GM21825 (cell line): ENCODE results near the gene FHIT.

Source experiments
- ATAC-seq: cut with Tn5 transposase; IDR thresholded peaks from one replicate; pipeline ENCODE4 v1.9.1; 2021; ENCODE audit warnings: mild to moderate bottlenecking, moderate library complexity; ENCODE audit not compliant: unreplicated experiment

FHIT gene

DNA sequence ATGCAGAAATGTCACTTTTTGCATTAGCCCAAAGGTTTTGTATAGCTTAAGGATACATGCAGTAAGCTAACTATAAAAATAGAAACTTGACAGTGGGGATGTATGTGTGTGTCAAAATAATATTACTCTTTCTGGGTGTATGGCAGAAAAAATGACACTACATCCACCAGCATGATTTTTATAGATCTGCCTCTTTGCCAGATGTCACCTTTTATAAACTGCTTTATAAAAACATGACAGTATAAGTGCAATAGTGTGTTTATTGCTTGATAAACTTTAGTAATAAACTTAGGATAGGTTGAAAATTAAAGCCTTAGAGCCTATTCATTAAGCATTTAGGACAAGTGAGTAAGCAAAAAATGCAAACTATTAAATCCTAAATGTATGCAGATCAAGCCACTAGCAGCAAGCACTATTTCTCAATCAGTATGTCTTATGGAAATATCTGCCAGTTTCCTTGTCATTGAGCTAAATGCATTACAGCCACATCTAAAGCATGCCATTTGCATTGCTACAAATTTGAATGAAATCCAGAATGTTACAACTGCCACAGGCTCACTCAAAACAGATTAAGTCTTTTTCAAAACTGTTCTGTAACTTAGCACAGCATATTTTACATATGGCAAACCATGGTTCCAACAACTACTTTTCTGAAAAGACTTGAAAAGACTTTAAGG, 935.0 kb downstream of the FHIT start:
- no peak for ATAC-seq

DNA sequence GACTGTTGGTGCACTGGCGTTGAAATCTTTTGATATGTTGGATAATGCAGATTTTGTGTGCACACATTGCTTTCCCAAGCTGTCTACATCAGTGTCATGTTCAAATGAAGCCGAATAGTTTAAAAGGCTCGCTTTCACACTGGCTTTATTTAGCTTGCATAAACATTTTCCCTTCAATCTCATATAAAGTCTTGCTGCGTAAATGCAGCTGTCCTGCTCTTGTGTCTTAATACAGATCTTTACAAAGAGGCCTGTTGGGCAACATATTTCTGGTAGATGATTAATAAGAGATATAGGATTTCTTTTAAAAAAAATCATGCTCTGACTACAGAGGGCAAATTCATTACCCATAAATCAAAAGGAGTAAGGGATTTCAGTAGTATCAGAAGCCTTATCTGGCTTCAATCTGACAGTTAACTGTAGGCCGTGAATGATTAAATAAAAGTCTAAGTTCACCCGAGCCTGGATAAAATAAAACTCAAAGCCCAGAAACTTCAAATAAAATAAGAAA, 937.2 kb downstream of the FHIT start:
- ATAC-seq: no peak

DNA sequence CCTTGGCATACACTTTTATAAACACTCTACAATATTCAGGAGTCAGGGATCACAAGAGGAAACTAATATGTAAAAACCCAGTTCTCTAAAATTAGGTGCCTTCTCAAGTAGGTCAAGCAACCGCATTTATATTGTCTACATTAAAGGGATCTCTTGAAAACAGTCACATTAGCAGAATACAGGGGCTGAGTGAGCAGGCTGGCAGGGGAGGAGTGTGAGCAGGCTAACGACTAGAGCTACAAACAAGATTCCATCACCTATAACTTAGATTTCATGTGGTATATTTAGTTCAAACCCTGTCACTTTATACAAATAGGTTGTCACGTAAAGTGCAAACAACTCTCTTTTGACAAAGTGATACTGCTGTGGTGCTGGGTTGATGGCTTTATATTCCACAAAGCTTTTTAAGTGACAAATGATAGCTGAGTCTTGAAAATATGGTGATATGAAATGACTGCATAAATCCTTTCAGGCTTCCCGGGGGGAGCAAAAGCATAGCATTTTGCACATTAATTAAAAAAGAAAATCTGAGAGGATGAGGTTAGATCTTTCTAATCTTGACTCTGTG, 937.9 kb downstream of the FHIT start:
- no peak for ATAC-seq

DNA sequence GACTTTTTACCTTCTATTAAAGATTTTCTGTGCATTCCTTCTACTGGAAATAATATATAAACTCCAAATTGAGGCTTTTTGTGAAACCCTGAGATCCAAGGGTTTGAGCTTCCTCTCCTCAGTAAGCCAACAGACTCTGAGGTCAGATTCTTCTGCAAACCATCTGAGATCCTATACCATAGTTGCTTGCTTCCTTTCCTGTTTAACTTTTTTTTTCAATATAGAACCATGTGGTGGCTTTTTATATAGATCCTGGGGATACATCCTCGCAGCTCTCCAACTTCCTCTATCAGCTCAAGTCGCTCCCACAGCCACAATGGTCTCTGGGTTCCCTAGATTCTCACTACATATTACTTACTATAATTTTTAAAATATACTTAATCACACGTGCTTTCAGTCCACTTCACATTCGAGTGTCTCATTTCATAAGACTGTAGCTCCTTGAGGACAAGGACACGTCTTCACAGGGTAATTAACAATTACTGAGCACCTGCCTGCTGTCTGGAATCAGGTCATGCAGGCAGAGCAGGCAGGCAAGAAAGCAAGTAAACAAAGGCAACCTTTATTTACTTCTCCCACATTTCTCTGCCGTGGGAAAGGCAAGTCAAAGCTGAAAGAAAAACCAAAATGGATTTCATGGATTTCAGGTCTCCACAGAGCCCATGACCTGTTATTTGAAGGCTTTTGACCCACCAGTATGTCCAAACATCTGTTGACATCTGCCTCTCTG, 941.5 kb downstream of the FHIT start:
- ATAC-seq: no peak

DNA sequence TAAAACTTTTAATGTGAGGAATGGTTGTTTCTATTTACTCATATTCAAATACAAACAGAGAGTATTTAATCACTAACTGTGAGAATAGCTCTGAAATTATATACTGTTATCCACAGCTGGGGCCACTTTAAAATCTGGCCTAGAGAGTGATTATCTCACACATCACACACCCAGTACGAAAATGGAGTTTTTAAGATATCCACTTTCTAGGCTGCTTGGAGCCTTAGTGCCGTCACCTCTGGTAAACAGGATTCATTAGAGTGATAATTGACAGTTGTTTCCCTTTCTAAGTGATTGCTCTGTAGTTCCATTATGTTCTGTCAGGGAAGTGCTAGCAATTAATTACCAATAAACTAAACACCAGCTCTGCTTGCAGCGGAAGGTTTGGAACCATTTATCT, 942.4 kb downstream of the FHIT start:
- no peak for ATAC-seq

DNA sequence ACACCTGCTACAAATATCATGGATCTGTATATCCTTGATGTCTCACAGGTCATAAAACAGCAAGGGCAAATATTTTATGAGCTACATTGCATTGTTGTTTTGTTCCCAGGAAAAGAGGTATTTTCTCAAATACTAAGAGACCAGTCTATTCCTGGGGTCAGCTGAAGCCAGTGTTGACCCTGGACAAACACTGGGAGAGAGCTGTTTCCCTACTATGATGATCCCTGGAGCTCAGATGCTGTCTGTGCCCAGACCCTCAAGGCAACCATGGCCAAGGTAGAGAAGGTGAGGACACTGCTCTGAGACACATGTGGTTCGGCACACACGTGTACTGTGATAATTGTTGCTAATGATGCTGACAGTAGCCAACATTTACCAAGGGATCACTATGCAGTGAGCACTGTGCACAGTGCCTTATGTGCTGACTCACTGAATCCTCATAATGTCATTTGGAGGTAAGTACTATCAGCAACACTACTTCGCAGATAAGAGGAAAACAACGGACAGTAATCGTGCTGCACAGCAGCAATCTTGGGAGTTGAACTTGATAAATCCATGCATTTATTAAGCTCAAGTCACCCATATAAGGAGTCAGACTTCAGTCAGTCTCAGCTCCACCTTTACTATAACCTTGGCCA, 943.6 kb downstream of the FHIT start:
- ATAC-seq: no peak

DNA sequence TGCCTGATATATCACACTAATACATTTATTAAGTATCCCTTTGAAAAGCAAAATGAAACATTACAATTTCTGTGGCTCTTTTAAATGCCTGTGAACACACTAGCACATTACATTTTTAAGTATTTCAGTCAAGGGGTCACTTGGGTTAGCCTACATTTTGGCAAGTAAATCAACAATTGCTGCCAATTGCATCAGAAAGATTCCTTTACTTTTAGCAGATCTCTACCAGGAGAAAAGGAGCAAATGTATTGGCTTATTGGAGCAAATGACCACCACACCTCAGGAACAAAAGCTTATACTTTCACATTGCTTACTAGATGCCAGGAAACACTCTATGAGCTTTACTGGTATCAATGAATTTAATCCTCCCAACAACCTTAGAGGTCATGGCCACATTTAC, 947.1 kb downstream of the FHIT start:
- ATAC-seq: no peak

DNA sequence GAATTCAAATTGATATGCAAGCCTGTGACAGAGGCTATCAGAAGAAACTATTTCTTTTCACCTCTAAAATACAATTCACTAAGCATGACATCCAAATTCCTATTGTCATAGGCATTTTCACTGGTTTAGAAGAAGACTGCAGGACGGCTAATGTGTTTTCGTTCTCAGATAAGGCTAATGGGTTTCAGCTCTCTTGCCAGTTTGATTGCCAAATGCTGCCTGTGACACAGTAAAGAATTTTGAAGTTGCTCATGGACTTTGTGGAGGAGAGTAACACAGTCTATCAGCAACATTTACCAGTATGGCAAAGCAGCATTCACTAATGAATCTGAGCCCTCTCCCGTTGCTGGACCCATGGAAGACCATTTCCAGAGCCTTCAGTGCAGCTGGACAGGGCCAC, 948.1 kb downstream of the FHIT start:
- no peak for ATAC-seq

DNA sequence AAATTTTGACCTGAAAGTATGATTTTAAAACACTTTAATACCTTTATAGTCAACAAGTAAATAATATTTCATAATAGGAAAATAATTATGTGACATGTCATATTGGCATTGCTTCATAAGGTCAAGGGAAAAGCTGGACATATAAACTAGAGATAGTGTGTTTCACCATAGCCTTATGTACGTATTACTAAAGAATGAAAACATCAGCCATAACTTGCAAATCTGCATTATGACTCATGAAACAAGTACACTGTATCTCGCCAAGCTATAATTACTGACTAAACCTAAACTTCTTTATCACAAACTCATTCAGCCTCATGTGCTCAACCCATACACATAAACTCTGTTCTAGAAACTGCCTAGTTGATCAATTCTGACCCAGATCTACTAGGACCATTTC, 950.1 kb downstream of the FHIT start:
- no peak for ATAC-seq

DNA sequence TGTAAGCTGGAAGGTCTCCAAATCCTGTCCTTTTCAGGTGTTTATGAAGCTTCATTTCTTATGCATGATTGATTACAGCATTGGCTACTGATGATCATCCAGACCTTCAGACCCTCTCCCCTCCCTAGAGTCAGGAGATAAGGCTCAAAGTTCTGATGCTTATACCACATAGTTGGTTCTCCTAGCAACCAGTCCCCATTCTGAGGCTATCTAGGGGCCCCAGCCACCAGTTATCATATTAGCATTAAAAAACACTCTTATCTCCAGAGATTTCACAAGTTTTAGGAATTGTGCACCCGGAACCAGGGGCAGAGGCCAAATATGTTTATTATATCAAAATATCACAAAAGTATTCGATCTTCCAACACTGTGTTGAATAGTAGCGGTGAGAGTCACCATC, 953.1 kb downstream of the FHIT start:
- no peak for ATAC-seq

DNA sequence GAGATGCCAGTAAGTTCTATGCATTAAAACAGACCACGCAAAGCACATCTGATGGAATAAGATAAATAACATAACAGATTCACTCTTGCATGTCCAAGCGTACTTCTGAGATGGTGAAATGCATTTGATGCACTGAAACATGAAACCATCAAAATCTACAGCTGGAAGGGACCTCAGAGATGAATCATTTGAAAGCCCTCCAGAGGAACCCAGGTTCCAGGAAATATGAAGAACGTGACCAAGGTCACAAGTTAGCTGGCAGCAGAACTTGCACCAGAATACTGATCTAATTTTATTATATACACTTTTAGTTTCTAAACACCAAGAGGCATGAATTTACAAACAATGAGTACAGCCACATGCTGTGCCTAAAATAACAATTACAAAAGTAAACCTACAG, 957.1 kb downstream of the FHIT start:
- ATAC-seq: no peak

DNA sequence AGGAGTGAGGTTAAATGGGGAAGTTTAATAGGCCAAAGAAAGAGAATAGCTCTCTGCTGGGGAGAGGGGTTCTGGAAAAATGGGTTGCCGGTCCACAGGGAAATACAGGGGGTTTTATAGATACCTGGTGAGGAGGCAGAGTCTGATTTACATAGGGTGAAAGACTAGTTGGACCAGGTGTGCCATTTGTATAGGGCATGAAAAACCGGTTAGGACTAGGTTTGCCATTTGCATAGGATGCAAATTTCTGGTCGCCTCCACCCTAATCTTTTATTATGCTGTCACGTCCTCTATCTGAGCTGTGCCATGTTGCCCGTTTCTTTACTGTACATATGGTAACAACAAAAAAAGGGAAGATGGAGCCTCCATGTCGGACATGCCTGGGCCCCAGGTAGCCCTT, 960.1 kb downstream of the FHIT start:
- ATAC-seq: no peak

DNA sequence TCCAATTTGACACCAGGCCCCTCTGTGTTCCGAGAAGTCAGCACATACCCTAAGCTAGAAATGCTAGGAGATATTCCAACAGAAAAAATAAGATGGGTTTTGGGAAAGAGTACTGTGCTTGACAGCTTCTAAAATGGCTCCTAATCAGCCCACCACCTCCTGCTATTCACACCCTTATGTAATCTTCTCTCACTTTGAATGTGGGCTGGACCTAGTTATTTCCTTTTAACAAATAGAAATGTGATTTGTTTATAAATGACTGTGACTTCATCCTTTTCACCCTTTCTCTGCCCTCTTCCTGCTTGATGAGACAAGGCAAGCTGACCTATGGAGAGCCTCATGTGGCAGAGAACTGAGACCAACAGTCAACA, 961.1 kb downstream of the FHIT start:
- ATAC-seq: no peak

DNA sequence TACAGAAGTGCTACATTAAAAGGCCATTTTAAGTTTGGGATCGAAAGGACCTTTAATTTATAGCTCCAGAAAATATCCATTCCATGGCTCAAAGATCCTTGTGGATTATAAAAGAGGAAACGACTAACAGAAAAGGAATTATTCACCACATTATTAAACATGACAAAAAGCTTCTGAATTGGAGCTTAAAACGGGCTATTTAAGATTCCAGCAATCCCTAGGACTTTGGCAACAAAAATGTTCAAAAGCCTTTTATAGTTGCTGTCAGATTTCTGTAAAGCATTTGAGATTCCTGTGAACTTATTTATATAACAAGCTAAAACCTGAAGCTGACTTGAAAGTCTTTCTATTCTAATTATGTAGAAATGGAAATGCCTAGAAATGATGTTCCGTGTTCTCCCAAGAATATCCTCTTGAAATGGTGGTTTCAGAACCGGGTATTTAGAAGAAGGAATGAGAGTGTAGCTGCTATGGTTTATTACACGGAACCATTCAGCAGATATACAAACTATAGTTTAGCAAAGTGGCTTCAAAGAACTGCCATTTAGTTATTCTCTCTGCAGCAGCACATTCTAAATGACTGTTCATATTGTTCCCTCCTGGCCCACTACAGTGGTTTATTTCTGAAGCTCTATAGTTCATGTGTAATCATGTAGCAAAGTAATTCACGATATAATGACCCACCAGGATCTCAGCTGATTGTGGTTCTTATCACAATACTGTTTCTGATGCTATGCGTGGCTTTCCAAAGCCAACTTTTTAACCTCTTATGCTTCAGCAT, 961.7 kb downstream of the FHIT start:
- no peak for ATAC-seq

DNA sequence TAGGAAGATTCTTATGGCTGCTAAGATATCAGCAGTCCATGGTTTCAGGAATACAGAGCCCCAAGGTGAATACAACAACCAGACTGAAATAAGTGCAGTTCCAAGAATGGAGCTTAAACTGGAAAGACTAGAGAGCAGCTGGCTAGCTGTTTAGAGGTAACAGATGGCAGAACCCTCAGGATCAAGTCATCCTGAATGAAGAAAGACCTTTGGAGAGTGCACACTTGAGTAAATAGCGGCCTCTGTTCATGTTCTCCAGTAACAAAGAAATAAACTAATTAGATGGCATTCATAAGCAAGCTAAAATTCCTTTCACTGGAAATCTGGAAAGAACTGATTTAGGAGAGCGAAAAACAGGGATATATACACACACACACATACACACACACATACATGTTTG, 968.4 kb downstream of the FHIT start:
- no peak for ATAC-seq

DNA sequence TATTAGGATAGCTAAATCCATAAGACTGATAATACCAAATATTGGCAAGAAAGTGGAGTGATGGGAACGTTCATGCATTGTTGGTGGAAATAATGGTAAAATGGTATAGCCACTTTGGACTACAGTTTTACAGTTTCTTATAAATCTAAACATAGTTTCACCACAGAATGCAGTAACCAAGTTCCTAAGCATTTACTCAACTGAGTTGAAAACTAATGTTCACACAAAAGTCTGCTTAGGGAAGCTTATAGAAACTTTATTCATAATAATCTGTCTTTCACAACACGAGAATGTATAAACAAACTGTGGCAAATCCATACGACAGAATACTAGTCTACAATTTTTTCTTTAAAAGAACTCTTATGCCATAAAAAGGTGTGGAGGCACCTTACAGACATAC, 969.3 kb downstream of the FHIT start:
- no peak for ATAC-seq

DNA sequence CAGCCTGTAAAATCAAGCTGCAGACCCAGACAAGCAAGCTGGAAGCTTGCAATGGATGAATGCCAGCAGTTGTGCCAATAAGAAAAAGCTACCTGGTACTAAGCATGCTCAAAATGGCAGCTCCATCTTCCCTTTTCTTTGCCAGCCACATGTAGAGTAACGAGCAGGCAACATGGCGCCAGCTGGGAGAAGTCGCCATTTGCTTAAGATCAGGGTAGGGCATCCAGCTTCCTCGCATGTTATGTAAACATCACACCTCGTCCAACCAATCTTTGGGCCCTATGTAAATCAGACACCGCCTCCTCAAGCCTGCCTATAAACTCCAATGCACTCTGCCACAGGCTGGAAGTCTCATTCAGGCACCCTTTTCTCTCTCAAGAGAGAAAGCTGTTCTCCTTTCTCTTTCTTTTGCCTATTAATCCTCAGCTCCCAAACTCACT, 973.9 kb downstream of the FHIT start:
- no peak for ATAC-seq

DNA sequence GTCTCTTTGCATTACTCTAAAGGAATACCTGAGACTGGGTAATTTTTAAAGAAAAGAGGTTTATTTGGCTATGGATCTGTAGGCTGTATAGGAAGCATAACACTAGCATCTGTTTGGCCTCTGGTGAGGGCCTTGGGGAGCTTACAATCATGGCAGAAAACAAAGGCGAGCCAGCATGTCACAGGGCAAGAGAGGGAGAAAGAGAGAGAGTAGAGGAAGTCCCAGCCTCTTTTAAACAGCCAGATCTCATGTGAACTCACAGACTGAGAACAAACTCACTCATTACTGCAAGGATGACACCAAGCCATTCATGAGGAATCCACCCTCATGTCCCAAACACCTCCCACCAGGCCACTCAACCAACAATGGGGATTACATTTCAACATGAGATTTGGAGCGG, 974.6 kb downstream of the FHIT start:
- no peak for ATAC-seq

DNA sequence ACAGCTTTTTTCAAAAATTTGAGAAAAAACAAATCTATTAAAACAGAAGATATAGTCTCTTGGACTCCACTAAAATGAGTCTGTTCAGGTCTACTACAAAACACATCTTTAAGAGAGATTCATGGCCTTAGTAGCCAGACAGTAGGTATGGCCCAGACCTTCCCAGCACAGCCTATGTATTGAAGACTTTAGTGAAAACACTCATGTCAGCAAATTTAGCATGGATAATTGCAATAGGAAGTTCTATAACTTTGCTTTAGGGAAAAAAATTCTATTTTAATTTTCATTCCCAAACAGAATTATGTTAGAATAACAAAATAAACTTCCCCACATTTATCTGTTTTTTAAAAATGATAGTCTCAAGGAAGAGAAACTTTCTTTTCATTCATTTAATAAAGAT, 976.6 kb downstream of the FHIT start:
- no peak for ATAC-seq

DNA sequence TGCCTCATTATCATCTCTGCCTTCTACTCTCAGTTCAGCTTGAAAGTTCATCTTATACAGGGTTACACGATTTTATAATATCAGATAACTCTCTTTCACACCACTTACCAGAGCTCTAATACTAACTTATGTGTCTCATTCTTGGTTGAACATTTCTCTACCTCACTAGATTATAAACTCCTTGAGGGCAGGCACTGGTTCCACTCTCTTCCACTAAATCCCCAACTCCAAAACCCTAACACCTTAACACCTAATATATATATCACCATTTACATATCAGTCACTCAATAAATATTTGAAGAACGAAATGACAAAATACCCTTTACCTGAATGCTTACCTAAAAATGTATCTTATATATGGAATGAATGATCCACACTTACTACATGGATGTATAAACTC, 977.2 kb downstream of the FHIT start:
- ATAC-seq: no peak

DNA sequence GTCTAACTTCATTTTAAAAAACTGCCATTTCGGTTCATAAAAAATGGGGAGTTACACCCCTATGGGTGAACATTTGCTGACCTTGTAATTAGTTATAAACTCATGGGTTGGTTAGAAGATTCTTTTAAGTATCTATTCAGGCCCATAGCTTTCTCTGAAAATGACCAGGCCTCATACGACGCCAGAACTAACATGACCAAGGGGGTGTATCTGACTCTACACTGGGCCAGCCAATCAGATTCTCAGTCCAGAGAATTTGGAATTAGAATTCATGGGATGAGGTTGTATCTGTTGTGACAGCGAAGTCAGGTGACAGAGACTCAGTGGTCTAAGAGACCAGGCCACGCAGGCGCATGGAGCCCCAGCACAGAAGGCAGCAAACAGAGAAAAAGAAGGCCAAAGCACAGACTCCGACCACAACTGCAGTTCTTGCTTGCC, 981.4 kb downstream of the FHIT start:
- ATAC-seq: no peak
